Measurements from ENCODE around the gene SLC22A23. TPM values are rescaled to one million over a fixed set of nuclear protein-coding genes. Genes with fewer than 3 reads are reported as not detected.

Gene SLC22A23
- total and polyA plus RNA-seq, 2 experiments from 2014 or later: 6.1 to 38.3 TPM

DNA sequence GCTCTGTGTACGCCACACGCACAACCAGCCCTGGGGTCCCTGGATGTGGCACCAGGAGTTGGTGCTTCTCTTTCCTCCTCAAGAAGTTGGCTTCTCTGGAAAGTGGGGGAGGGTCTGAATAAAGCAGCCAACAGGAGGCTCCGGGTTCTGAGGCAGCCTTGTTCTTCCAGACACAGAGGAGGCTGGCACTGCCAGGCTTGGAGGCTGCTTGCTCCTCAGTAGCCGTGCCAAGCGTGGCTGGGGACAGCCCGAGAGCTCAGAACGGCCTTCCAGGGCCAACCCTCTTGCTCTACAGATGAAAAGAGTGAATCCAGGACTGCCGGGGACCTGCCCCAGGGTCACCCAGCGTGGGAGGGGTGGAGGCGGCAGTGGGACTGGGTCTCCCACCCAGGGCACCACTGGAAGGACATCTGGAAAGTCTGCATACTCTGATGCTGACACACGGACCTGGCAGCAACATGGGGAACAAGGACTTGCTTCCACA, 70.4 kb downstream of the SLC22A23 start (continued):
- TF ChIP-seq, protein P1, sequence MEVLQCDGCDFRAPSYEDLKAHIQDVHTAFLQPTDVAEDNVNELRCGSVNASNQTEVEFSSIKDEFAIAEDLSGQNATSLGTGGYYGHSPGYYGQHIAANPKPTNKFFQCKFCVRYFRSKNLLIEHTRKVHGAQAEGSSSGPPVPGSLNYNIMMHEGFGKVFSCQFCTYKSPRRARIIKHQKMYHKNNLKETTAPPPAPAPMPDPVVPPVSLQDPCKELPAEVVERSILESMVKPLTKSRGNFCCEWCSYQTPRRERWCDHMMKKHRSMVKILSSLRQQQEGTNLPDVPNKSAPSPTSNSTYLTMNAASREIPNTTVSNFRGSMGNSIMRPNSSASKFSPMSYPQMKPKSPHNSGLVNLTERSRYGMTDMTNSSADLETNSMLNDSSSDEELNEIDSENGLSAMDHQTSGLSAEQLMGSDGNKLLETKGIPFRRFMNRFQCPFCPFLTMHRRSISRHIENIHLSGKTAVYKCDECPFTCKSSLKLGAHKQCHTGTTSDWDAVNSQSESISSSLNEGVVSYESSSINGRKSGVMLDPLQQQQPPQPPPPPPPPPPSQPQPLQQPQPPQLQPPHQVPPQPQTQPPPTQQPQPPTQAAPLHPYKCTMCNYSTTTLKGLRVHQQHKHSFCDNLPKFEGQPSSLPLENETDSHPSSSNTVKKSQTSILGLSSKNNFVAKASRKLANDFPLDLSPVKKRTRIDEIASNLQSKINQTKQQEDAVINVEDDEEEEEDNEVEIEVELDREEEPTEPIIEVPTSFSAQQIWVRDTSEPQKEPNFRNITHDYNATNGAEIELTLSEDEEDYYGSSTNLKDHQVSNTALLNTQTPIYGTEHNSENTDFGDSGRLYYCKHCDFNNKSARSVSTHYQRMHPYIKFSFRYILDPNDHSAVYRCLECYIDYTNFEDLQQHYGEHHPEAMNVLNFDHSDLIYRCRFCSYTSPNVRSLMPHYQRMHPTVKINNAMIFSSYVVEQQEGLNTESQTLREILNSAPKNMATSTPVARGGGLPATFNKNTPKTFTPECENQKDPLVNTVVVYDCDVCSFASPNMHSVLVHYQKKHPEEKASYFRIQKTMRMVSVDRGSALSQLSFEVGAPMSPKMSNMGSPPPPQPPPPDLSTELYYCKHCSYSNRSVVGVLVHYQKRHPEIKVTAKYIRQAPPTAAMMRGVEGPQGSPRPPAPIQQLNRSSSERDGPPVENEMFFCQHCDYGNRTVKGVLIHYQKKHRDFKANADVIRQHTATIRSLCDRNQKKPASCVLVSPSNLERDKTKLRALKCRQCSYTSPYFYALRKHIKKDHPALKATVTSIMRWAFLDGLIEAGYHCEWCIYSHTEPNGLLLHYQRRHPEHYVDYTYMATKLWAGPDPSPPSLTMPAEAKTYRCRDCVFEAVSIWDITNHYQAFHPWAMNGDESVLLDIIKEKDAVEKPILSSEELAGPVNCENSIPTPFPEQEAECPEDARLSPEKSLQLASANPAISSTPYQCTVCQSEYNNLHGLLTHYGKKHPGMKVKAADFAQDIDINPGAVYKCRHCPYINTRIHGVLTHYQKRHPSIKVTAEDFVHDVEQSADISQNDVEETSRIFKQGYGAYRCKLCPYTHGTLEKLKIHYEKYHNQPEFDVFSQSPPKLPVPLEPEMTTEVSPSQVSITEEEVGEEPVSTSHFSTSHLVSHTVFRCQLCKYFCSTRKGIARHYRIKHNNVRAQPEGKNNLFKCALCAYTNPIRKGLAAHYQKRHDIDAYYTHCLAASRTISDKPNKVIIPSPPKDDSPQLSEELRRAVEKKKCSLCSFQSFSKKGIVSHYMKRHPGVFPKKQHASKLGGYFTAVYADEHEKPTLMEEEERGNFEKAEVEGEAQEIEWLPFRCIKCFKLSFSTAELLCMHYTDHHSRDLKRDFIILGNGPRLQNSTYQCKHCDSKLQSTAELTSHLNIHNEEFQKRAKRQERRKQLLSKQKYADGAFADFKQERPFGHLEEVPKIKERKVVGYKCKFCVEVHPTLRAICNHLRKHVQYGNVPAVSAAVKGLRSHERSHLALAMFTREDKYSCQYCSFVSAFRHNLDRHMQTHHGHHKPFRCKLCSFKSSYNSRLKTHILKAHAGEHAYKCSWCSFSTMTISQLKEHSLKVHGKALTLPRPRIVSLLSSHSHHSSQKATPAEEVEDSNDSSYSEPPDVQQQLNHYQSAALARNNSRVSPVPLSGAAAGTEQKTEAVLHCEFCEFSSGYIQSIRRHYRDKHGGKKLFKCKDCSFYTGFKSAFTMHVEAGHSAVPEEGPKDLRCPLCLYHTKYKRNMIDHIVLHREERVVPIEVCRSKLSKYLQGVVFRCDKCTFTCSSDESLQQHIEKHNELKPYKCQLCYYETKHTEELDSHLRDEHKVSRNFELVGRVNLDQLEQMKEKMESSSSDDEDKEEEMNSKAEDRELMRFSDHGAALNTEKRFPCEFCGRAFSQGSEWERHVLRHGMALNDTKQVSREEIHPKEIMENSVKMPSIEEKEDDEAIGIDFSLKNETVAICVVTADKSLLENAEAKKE (CRISPR knock-in tag; IDR thresholded peaks at IDR 0.05): no peak
- TF ChIP-seq EZH2 (IDR thresholded peaks at IDR 0.05; ENCODE audit: low read depth, unreplicated experiment) (no peak), CREB1 (CRISPR knock-in tag; IDR thresholded peaks at IDR 0.05; ENCODE audit: low read depth) (no peak), EZH2phosphoT487 (IDR thresholded peaks at IDR 0.05; ENCODE audit: unreplicated experiment) (no peak), NANOG (IDR thresholded peaks at IDR 0.05; ENCODE audit: borderline replicate concordance) (no peak)

DNA sequence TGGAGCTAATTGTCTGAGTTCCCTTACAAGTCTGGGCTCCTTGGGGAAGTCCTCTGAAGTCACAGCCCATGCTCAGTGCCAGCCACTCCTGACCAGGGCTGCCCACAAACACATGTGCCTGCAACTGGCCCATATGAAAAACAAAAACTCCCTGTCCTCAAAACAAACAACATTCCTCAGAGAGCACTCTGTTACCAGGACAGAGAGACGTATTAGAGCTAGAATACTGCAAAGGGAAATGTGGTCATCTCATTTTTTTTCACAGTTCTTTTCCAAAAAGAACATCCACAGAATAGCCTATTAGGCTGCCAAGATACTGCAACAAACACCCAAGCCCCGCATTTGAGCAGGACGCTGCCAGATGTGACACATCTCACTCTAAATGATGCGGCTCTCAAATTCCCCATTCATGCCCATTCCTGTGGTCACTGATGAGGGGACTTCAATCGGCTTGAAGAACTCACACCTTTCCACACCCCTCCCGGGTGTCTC, 71.1 kb downstream of the SLC22A23 start:
- Histone ChIP-seq H3K4me2 (no peak overlapping the region), H3K4me3 (no peak overlapping the region), H3F3A (replicated peaks; ENCODE audit: low read depth) (no peaks in the 10 kb centered on the region), H3K9me2 (ENCODE audit: insufficient read depth) (no peaks in the 10 kb centered on the region), H3K36me3 (ENCODE audit: insufficient read depth) (peaks cover 8% of the 10 kb centered on the region; the same call in 1 of the 2 replicates), H3K4me1 (ENCODE audit: insufficient read depth) (peaks cover 9% of the 10 kb centered on the region; the same call in 1 of the 2 replicates), H2AFZ (no peak overlapping the region), H3K27me3 (ENCODE audit: insufficient read depth) (no peaks in the 10 kb centered on the region), H3K27ac (ENCODE audit: low read depth) (no peak overlapping the region), H3K79me2 (replicated peaks; ENCODE audit: insufficient read depth) (peaks cover 70% of the 10 kb centered on the region), H4K20me1 (replicated peaks; ENCODE audit: insufficient read depth) (peaks cover 14% of the 10 kb centered on the region)
- no peak overlapping the region for H3K4me3 Mint-ChIP-seq
- peak overlapping the region; percentile 28; the same call in 1 of the 2 replicates for H3K27ac Mint-ChIP-seq
- H3K36me3 Mint-ChIP-seq (ENCODE audit: low read depth): peaks cover 24% of the 10 kb centered on the region
- H3K27me3 Mint-ChIP-seq (ENCODE audit: insufficient read depth, low read depth, poor library complexity): no peaks in the 10 kb centered on the region
- ATAC-seq: no peak
- DNase-seq (ENCODE audit: low spot score): no peak
- peaks cover 47% of the 10 kb centered on the region for H3K4me1 Mint-ChIP-seq
- no peaks in the 10 kb centered on the region for H3K9me3 Mint-ChIP-seq
- TF ChIP-seq, protein P1 (CRISPR knock-in tag; IDR thresholded peaks at IDR 0.05): no peak
